Left cardiac atrium (tissue), 4 donors: ENCODE measurements around the gene OCA2. TPM values are rescaled to one million over a fixed set of nuclear protein-coding genes. Genes with fewer than 3 reads are reported as not detected.

Experiments
- ATAC-seq, 2 donors: fragments of 200-7000 bp; cut with Tn5 transposase; one replicate each; pipeline ENCODE4 v1.9.1; 2020; ENCODE audit warnings: mild to moderate bottlenecking in 2 of 2, moderate library complexity in 2 of 2
- DNase-seq: peaks from one replicate; pipeline ENCODE4 v3.0.0-alpha.2; 2020
- intact Hi-C, 2 donors: fragments of 100-400 bp; cut with DNase I; formaldehyde crosslinking; loops; one replicate each; pipeline versions ENCODE4 v1.14.1 to v1.15.1; 2022 to 2023
- total RNA-seq, 2 donors: library from RNA; stranded (reverse); fragmentation: NEBNext Ultra II Directional; extraction: Animal tissue kit (Norgen Biotek cat#: 25700); gene quantifications; one replicate each; pipeline ENCODE4 v1.2.1, GENCODE V29; 2021
- donor health status: DM: no; HTN: yes; CAD: no.
- donor health status: DM: no; HTN: yes; CAD: no; lungs with severe emphysema.
- donor health status: DM: yes; HTN: yes; CAD: no.
- donor health status: Dilated cardiomyopathy.

Gene OCA2
- total RNA-seq, 2 donors from 2014 or later, result 0.09 TPM; not detected in 1

DNA sequence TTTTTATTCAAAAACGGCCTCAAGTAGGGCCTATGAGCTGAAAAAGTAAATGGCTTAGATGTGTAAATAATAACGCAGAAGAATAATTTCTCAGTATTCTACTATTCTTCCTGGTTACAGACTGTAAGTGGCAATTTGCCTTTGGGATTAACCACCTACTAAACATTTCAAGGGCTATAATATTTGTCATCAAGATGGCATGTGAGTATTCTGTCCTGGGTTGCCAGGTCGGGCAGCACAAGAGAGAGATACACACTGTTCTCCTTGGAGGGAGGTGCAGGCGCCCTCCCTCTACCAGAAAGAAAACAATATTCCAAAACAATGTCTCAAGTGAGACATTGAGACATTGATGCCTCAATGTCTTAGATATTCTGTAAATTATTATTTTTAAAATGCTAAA lies 278.4 kb downstream of the OCA2 start:
- no peak for DNase-seq
- ATAC-seq, result no peak
- intact Hi-C loops, result no loop called here

GRCh38 chr15:27820232-27820631 lies 278.9 kb downstream of the OCA2 start:
- intact Hi-C loops, result no loop called here

GRCh38 chr15:27817258-27817657 lies 281.9 kb downstream of the OCA2 start:
- ATAC-seq, result no peak
- intact Hi-C loops, result no loop called here

More at GRCh38 chr15:27820232-27820631, 278.9 kb downstream of the OCA2 start:
- DNase-seq (no peak), ATAC-seq (no peak)

DNA sequence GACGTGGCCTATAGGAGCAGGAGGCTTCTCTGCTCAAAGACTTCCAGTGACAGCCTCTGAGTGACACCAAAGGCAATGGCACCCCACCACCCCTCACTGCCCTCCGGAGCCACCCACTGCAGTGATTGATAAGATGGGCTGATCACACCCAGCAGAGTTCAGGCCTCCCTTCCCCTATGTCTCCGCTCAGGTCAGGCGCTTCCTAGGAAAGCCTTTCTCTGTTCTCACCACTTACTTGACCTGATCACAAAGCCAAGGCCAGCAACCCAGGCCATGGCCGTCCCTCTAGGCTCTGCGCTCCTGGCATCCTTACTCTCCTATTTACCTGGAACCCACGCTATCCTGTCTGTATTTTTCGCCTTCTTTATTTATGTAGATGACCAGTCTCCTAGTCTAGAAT lies 282.3 kb downstream of the OCA2 start:
- intact Hi-C loops, result no loop called here
- DNase-seq (no peak), ATAC-seq (no peak)

More at GRCh38 chr15:27817258-27817657, 281.9 kb downstream of the OCA2 start:
- no peak for DNase-seq

- DNase-seq, result no peak
- ATAC-seq, result no peak
- intact Hi-C loops, result no loop called here
Measured at GRCh38 chr15:27815035-27815434, 284.1 kb downstream of the OCA2 start.

- ATAC-seq (no peak), DNase-seq (no peak)
Measured at GRCh38 chr15:27813139-27813538, 286.0 kb downstream of the OCA2 start.

GRCh38 chr15:27808182-27808581 lies 290.9 kb downstream of the OCA2 start:
- DNase-seq, result no peak
- intact Hi-C loops, result no loop called here
- ATAC-seq, result no peak

More at GRCh38 chr15:27813139-27813538, 286.0 kb downstream of the OCA2 start:
- intact Hi-C loops, result no loop called here

DNA sequence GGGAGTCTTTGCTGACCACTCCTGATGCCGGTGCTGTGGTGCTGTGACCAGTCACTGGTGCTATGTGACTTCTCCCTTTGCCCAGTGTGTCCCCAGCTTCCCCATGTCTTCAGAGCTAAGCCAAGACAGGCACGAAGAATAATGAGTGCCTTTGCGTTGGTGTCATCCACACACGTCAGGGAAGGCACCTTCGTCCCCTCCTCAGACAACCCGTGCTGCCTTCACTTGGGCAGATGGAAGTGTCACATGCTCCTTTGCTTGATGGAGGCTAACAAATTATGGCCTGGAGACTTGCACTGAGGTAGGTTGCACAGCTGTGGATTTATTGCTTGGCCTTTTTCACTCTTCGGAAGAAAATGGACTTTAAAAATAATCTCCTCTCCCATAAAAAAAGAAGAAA lies 291.8 kb downstream of the OCA2 start:
- DNase-seq (no peak), ATAC-seq (no peak)
- intact Hi-C loops, result no loop called here

DNA sequence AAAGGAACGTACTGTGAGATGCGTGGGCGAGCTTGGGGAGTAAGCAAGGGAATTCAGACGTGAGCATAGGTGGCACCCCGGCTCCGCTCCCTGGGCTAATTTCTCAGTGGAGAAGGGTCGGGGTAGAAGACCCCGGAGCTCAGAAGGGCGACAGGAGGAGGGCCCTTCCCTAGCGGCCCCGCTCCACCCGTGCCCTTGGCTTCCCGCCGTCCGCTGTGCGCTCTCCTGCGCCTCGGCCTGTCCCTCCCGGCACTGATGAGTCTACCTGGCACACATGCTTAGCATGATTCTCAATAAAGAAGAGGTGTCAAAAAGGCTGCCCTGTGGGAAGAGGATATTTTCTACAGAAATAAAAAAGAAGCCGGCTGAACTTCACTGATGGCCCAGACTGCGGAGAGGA lies 292.7 kb downstream of the OCA2 start:
- DNase-seq (no peak), ATAC-seq (no peak)
- intact Hi-C loops, result no loop called here

DNA sequence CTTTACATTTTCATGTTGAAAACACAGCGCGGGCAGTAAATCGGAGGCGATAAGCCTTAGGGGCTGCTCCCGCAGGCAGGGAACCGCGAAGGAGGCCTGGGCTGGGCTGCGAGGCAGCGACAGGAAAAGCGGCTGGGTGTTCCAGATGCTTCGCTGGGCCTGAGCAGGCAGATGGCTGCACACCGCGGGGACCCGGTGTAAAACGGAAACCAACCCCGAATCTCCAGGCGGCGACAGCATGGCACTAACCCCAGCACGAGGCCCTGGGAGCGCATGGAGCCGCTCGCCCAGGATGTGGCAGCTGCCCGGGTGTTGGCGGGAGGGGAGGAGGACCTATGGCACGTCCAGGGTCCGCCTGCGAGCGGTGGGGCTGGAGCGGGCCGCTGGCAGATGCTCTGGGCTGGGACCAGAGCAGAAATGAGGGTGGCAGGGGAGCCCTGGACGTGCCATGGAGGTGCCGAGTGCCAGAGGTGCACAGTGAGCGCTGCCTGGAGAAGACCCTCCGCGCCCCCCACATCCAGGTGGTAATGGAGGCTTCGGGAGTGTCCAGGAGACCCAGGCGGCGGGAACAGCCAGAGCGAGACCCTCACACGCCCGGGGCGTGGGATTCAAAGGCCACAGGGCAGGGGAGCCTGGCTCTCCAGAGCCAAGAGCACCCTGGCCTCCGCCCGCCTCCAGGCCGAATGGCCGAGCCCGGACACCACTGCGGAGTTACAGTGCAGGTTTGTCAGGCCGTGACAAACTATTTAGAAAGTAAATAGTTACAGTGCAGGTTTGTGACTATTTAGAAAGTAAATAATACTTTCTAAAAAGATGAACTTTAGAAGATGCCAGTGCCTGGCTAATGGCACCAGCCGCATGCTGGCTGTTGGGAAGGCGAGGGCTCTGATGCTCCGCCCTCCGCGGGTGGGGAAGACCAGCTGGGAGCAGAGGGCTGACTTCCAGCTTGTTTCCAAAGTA lies 293.6 kb downstream of the OCA2 start:
- ATAC-seq, result no peak
- intact Hi-C loops, result no loop called here
- DNase-seq, result no peak

GRCh38 chr15:27804569-27805260 lies 294.4 kb downstream of the OCA2 start:
- intact Hi-C loops, result no loop called here
- no peak for DNase-seq
- ATAC-seq, result no peak

DNA sequence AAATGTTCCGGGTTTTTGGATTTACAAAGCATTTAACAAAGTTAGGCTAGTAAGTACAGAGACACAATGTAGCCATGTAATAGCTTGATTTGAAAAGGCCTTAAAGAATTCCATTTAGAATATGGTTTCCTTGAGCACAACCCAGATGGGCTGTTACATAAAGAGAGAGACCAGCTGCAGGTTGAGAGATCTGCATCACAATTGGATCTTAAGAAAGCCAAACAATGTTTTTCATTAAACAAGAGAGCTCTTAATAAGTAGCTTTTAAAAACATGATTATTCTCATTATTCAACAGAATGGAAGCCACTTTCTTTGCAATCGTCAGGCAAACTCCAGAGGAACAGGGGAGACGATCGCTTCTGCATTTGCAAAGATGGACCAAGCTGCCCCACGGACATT lies 300.3 kb downstream of the OCA2 start:
- intact Hi-C loops, result loop anchor here in 1 of 2 donors (10.0 kb wide), 1 partner anchor 56 kb away; no protein-coding TSS in a partner anchor
- ATAC-seq (no peak), DNase-seq (no peak)

GRCh38 chr15:27797765-27798164 lies 301.4 kb downstream of the OCA2 start:
- intact Hi-C loops, result loop anchor here in 1 of 2 donors (10.0 kb wide), 1 partner anchor 57 kb away; no protein-coding TSS in a partner anchor
- ATAC-seq (peak in 1 of 2 donors; percentile 69), DNase-seq (peak; percentile 37)

DNA sequence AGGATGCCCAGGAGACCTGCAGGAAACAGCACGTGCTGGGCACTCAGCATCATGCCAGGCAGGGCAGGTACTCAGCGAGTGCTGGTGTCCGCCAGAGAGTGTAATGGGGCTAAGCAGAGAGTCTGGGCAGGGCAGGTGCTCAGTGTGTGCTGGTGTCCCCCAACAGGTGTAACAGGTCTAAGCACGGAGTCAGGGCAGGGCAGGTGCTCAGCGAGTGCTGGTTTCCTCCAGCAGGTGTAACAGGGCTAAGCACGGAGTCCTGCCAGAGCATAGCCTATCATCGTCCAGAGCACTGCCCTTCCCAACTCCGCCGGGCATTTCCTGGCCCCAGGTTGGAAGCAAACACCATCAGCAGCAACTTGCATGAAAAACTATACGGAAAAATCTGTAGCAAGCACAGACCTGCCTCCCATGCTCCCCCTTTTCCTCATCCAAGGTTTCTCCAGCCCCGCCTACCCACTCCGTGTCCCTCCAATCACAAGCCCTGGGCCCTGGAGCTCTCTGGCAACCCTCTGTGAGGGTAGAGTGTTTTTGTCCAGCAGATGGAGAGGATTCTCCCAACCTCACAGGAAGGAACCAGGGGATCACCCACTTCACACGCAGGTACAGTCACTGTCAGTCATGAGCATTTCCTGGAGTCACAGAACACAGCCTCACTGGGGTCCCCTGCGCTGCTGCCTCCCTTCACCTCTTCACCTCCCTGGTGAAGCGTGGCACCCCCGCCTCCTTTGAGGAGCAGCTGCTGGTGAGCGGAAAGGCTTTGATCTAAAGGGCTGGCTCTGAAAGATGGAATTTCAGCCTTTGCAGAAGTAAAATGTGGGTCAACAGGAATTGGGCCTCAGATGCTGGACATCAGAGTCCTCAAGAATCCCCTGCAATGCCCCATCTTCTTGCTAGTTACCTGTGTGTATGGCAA lies 302.5 kb downstream of the OCA2 start:
- ATAC-seq, result no peak
- no peak for DNase-seq
- intact Hi-C loops, result loop anchor here in 1 of 2 donors (10.0 kb wide), 1 partner anchor 58 kb away; no protein-coding TSS in a partner anchor

DNA sequence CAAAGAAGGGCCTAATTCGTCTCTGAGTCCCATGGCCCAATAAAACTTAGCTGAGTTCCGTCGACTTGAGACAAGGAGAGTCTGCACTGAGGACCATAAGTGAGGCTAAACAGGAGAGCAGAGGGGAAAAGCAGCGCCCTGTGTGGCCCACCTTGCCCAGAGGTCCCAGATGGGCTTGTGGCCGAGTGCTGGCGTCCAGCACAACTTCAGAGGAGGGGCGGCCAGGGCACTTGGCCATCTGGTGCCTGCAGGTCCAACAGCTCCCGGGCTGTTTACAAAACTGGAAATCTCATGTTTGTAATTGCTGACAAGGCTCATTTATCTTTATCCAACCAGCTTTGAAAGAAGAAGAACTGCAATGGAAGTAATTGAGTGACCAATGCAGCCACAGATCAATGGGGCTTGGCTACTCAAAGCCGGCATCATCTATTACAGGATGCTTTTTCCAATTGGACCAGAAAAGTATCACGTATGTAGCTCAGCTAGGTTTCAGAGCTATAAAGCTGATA lies 306.3 kb downstream of the OCA2 start:
- ATAC-seq (no peak), DNase-seq (no peak)
- intact Hi-C loops, result loop anchor here in 1 of 2 donors (10.0 kb wide), 1 partner anchor 62 kb away; no protein-coding TSS in a partner anchor

DNA sequence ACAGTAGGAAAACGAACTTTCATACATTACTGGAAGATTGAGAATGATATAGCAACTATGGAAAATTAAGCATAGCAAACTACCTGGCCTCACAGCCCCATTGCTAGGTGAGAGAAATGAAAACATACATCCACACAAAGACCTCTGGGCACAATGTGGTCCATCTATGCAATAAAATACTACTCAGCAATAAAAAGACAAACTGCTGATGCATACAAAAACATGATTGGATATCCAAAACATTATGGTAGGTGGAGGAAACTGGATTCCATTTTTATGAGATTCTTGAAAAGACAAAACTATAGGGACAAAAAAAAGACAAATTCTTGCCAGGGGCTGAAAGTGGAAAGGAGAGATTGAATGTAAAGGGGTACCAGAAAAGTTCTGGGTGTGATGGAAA lies 308.8 kb downstream of the OCA2 start:
- ATAC-seq (no peak), DNase-seq (no peak)
- intact Hi-C loops, result loop anchor here in 1 of 2 donors (10.0 kb wide), 1 partner anchor 65 kb away; no protein-coding TSS in a partner anchor

- DNase-seq (no peak), ATAC-seq (no peak)
- intact Hi-C loops, result no loop called here
Measured at GRCh38 chr15:27787931-27788330, 311.2 kb downstream of the OCA2 start.

GRCh38 chr15:27784107-27784506 lies 315.0 kb downstream of the OCA2 start:
- ATAC-seq (no peak), DNase-seq (no peak)
- intact Hi-C loops, result no loop called here

- intact Hi-C loops, result no loop called here
- DNase-seq (no peak), ATAC-seq (no peak)
Measured at GRCh38 chr15:27783678-27784077, 315.4 kb downstream of the OCA2 start.
